HG02571 (cell line): ENCODE data around the gene MXD4.
"Not testable (repeated sequence)": the region's sequence is repeated elsewhere in the genome, so short reads cannot be mapped to it uniquely, and the experiment has no call there.

Experiments used
- ATAC-seq: cut with Tn5 transposase; IDR thresholded peaks from one replicate; pipeline ENCODE4 v1.9.1; 2021; ENCODE audit warnings: mild to moderate bottlenecking, moderate library complexity; ENCODE audit not compliant: unreplicated experiment

The MXD4 gene

GRCh38 chr4:2231082-2231481 is 30.8 kb downstream of the MXD4 start:
- ATAC-seq, result no peak

GRCh38 chr4:2226261-2226660 is 35.6 kb downstream of the MXD4 start:
- no peak for ATAC-seq

GRCh38 chr4:2222838-2223237 is 39.1 kb downstream of the MXD4 start:
- no peak for ATAC-seq

- not testable (repeated sequence) for ATAC-seq
Measured at GRCh38 chr4:2221378-2221777, 40.5 kb downstream of the MXD4 start.

GRCh38 chr4:2220016-2220630 is 41.8 kb downstream of the MXD4 start:
- no peak for ATAC-seq

- no peak for ATAC-seq
Measured at GRCh38 chr4:2219233-2219760, 42.6 kb downstream of the MXD4 start.

GRCh38 chr4:2218436-2218835 is 43.5 kb downstream of the MXD4 start:
- no peak for ATAC-seq

GRCh38 chr4:2217726-2218125 is 44.2 kb downstream of the MXD4 start:
- ATAC-seq, result no peak

GRCh38 chr4:2212831-2213230 is 49.1 kb downstream of the MXD4 start:
- ATAC-seq, result no peak

- ATAC-seq, result not testable (repeated sequence)
Measured at GRCh38 chr4:2202789-2203188, 59.1 kb downstream of the MXD4 start.
